ENCODE measurements around the gene GREM2.

GREM2 gene

DNA sequence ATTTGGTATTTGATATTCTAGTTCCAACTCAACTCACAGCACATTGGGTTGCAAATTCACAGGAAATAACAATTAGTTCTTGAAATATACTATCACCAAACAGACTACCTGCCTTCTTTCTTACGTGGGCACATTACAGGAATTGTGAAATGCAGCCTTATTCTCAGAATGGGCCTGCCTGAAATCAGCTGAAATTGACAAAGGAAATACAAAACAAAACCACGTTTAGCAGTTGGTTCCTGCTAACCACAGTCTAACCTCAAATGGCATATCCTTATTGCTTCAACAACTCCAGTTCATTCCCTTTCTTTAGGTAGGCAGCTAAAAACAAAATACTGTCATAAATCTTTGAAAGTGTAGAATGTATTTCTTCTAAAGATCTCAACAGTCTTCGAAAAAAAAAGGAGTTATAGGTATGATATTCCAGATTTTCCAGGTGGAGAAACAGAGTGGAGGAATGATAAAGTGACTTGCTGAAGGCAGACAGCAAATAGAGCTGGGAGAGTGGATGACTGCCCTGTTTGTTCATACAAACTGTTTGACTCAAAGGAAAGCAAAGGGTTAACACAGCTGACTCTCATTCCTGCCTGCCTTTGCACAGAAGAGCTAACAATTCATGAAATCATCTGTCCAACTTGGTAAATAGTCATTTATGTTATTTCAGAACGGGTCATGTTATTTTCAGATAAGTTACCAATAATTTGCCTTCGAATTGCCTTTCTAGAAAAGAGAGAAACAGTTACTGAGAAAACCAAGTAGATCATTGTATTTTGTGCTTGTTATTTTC is 1.6 kb upstream of the GREM2 start:
- Histone ChIP-seq H3K27ac (replicated peaks) (no peak overlapping the region), H3K27me3 (ENCODE audit: insufficient read depth, poor library complexity, severe bottlenecking) (peaks cover 24% of the 10 kb centered on the region), H3K4me3 (replicated peaks; ENCODE audit: insufficient read depth, low read length) (no peak overlapping the region)
- no peak for DNase-seq (ENCODE audit: low read depth in 1 of 2, low spot score in 1 of 2)
- TF ChIP-seq, protein P1, sequence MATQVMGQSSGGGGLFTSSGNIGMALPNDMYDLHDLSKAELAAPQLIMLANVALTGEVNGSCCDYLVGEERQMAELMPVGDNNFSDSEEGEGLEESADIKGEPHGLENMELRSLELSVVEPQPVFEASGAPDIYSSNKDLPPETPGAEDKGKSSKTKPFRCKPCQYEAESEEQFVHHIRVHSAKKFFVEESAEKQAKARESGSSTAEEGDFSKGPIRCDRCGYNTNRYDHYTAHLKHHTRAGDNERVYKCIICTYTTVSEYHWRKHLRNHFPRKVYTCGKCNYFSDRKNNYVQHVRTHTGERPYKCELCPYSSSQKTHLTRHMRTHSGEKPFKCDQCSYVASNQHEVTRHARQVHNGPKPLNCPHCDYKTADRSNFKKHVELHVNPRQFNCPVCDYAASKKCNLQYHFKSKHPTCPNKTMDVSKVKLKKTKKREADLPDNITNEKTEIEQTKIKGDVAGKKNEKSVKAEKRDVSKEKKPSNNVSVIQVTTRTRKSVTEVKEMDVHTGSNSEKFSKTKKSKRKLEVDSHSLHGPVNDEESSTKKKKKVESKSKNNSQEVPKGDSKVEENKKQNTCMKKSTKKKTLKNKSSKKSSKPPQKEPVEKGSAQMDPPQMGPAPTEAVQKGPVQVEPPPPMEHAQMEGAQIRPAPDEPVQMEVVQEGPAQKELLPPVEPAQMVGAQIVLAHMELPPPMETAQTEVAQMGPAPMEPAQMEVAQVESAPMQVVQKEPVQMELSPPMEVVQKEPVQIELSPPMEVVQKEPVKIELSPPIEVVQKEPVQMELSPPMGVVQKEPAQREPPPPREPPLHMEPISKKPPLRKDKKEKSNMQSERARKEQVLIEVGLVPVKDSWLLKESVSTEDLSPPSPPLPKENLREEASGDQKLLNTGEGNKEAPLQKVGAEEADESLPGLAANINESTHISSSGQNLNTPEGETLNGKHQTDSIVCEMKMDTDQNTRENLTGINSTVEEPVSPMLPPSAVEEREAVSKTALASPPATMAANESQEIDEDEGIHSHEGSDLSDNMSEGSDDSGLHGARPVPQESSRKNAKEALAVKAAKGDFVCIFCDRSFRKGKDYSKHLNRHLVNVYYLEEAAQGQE (IDR thresholded peaks at IDR 0.05; ENCODE audit: insufficient replicate concordance, low read depth) = no peak
- TF ChIP-seq CTCF (IDR thresholded peaks at IDR 0.05; ENCODE audit: insufficient read depth, low read length) (no peak), SPI1 (IDR thresholded peaks at IDR 0.05; ENCODE audit: borderline replicate concordance, low read depth) (no peak), GABPA (IDR thresholded peaks at IDR 0.05; ENCODE audit: low read depth) (no peak), POLR2AphosphoS5 (IDR thresholded peaks at IDR 0.05; ENCODE audit: low read depth) (no peak)

DNA sequence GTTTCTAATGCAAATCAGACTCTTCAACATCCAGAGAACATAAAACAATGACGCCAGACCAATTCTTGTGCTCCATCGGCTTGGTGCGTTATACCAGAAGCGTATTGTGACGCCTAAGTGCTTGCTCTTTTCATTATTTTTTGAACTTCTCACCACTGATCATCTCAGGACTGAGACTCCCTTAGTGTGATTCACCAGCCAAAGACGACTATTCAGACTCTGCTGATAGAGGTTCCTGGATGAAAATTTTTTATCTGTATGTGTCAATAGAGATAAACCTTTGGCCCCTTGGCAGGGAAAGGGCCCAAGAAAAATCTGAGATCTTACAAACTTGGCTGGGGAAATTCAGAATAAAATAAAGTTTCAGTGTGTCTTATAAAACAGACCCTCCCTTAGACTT is 856 bp upstream of the GREM2 start:
- DNase-seq (ENCODE audit: low read depth in 1 of 2, low spot score in 1 of 2) = no peak
- H3K4me3 ChIP-seq (replicated peaks; ENCODE audit: insufficient read depth, low read length) = no peak overlapping the region
- peaks cover 24% of the 10 kb centered on the region for H3K27me3 ChIP-seq (ENCODE audit: insufficient read depth, poor library complexity, severe bottlenecking)
- no peak overlapping the region for H3K27ac ChIP-seq (replicated peaks)
- no peak for TF ChIP-seq POLR2AphosphoS5 (IDR thresholded peaks at IDR 0.05; ENCODE audit: low read depth)

DNA sequence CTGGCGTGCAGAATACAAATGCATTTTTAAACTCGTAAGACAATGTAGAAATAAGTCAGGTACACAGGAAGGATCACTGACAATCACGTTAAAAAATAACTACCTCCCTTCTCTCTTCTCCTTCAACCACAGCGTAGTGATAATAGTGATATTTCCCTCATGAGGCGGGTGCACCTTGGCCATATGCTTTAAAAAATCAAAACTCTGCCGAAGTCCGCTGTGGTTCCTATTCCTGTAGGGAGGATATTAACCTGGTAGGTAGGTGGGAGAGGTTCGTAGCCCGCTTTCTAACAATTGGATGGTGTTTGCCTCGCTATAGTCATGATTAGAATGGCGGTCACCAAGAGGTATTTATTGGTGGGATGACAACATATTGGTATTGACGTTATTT is 732 bp downstream of the GREM2 start:
- no peak for DNase-seq (ENCODE audit: low read depth in 1 of 2, low spot score in 1 of 2)
- H3K4me3 ChIP-seq (replicated peaks; ENCODE audit: insufficient read depth, low read length) = no peak overlapping the region
- peaks cover 24% of the 10 kb centered on the region for H3K27me3 ChIP-seq (ENCODE audit: insufficient read depth, poor library complexity, severe bottlenecking)
- TF ChIP-seq CTCF (IDR thresholded peaks at IDR 0.05; ENCODE audit: insufficient read depth, low read length) (no peak), SPI1 (IDR thresholded peaks at IDR 0.05; ENCODE audit: borderline replicate concordance, low read depth) (no peak), POLR2AphosphoS5 (IDR thresholded peaks at IDR 0.05; ENCODE audit: low read depth) (no peak)
- TF ChIP-seq, protein P1 (IDR thresholded peaks at IDR 0.05; ENCODE audit: insufficient replicate concordance, low read depth) = no peak
- H3K27ac ChIP-seq (replicated peaks) = no peak overlapping the region

DNA sequence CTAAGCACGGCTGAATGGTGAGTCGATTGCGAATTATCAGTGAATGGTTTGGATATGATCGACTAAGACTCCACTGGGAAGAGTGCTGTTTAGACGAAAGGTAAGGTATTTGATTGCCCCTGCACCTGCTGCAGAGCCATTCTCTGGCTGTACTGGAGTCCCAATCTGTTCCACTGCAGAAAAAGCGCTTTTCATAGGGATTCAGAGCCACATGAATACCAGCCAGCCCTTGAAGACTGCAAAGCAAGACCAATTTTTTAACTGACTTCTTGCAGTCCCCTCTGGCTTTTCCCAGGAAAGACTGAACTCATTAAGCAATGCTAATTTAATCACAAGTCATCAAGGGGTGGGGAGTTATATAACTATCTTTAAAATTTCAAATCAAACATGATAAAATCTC is 1.3 kb downstream of the GREM2 start:
- TF ChIP-seq GABPA (IDR thresholded peaks at IDR 0.05; ENCODE audit: low read depth) (no peak), CTCF (IDR thresholded peaks at IDR 0.05; ENCODE audit: insufficient read depth, low read length) (no peak), SPI1 (IDR thresholded peaks at IDR 0.05; ENCODE audit: borderline replicate concordance, low read depth) (no peak), POLR2AphosphoS5 (IDR thresholded peaks at IDR 0.05; ENCODE audit: low read depth) (no peak)
- TF ChIP-seq, protein P1 (IDR thresholded peaks at IDR 0.05; ENCODE audit: insufficient replicate concordance, low read depth) = no peak
- Histone ChIP-seq H3K4me3 (replicated peaks; ENCODE audit: insufficient read depth, low read length) (no peak overlapping the region), H3K27ac (replicated peaks) (no peak overlapping the region), H3K27me3 (ENCODE audit: insufficient read depth, poor library complexity, severe bottlenecking) (peaks cover 24% of the 10 kb centered on the region)
- no peak for DNase-seq (ENCODE audit: low read depth in 1 of 2, low spot score in 1 of 2)

Data from HL-60 (cell line).